Activated CD4-positive, alpha-beta memory T cell treated with anti-CD3 and anti-CD28 coated beads, Interleukin-2, amount 10 ng/mL, durations not matched to agents 7 days and 5 days (primary cell): ENCODE results near the gene COL4A1. TPM values are rescaled to one million over a fixed set of nuclear protein-coding genes. Genes with fewer than 3 reads are reported as not detected.

Source experiments
- CTCF ChIA-PET: fragments of 350-600 bp; sonication (Branson Sonifier 250); formaldehyde crosslinking; loops from one replicate; lab custom pipeline; 2021; ENCODE audit warnings: antibody characterized with exemption, inconsistent platforms; lab: Charles Lee
- POLR2A ChIA-PET: fragments of 350-600 bp; sonication (Branson Sonifier 250); formaldehyde crosslinking; loops from one replicate; lab custom pipeline; 2021; ENCODE audit warnings: antibody characterized with exemption; lab: Charles Lee
- DNase-seq: peaks from one replicate; pipeline ENCODE4 v3.0.0-alpha.2; 2020
- H3K27ac Mint-ChIP-seq: one replicate; pipeline ENCODE4 v1.8.0; 2021; ENCODE audit warnings: mild to moderate bottlenecking, mixed read lengths
- H3K27me3 Mint-ChIP-seq: one replicate; pipeline ENCODE4 v1.8.0; 2021; ENCODE audit warnings: mixed read lengths
- H3K36me3 Mint-ChIP-seq: one replicate; pipeline ENCODE4 v1.8.0; 2021; ENCODE audit warnings: low read depth, mixed read lengths
- H3K4me1 Mint-ChIP-seq: one replicate; pipeline ENCODE4 v1.8.0; 2021; ENCODE audit warnings: mixed read lengths
- H3K4me3 Mint-ChIP-seq: one replicate; pipeline ENCODE4 v1.8.0; 2021; ENCODE audit warnings: mild to moderate bottlenecking, mixed read lengths
- H3K9me3 Mint-ChIP-seq: one replicate; pipeline ENCODE4 v1.8.0; 2021; ENCODE audit warnings: mixed read lengths
- total RNA-seq, 2 experiments: library from RNA; stranded (reverse); gene quantifications; one replicate each; pipeline ENCODE4 v1.2.3, GENCODE V29; 2021

COL4A1 gene
- total RNA-seq, 2 experiments from 2014 or later: not detected

DNA sequence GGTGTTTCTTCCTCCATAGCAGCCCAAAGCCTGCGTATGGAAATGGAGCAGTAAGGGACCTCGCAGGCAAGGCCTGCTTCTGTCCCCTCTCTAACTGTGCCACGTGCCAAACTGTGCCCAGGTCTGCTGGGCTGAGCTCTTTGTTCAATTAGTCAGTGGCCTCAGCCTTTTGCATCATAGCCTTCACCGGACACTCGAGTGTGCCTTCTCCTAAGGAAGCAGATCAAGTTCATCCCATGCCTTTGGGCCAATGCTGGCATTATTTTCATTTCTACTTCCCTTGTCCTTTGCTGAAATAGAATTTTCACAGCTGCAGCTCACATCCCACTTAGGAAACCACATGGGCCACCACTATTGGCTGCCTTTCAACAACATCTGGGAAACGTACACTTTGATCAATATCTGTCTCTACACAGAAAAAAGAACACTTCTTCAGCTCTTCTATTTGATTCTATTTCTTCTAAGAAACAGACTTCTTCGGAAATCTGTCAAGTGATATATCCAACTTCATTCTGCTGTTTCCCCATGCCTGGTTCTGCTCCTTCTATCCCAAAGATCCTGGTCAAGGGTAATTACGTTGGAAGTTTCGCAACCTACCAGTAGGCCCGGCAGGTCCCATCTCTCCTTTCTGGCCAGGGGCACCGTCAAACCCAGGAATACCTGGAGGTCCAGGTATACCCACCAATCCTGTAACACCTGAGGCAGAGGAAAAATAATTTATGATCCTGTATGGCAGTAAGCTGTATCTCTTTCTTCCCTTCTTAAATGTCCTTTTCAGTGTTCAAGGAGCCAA lies 143.9 kb downstream of the COL4A1 start:
- no peaks in the 10 kb centered on the region for H3K4me1 Mint-ChIP-seq
- ChIA-PET POLR2A (no interaction called here), CTCF (no interaction called here)
- no peaks in the 10 kb centered on the region for H3K27me3 Mint-ChIP-seq
- no peak overlapping the region for H3K4me3 Mint-ChIP-seq
- no peaks in the 10 kb centered on the region for H3K9me3 Mint-ChIP-seq
- no peak for DNase-seq
- H3K27ac Mint-ChIP-seq: no peak overlapping the region
- no peaks in the 10 kb centered on the region for H3K36me3 Mint-ChIP-seq

DNA sequence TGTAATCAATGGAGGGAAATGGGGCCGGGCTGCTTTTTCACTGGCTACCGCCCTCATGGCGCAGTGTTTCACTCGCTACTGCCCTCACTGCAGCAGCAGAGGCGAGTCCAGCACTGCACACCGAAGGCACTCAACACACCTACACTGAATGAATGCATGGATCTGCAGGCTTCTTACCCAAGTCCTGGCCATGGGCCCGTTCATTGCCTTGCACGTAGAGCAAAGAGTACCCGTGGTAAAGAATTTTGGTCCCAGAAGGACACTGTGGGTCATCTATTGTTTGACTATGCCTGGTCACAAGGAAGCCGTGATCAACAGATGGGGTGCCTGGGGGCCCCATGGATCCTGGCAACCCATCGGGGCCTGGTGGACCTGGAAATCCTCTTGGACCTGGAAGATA lies 144.9 kb downstream of the COL4A1 start:
- no peak overlapping the region for H3K27ac Mint-ChIP-seq
- no peaks in the 10 kb centered on the region for H3K9me3 Mint-ChIP-seq
- no peak for DNase-seq
- H3K4me3 Mint-ChIP-seq: no peak overlapping the region
- POLR2A ChIA-PET: no interaction called here
- no peaks in the 10 kb centered on the region for H3K4me1 Mint-ChIP-seq
- CTCF ChIA-PET: no interaction called here
- H3K36me3 Mint-ChIP-seq: no peaks in the 10 kb centered on the region
- no peaks in the 10 kb centered on the region for H3K27me3 Mint-ChIP-seq

DNA sequence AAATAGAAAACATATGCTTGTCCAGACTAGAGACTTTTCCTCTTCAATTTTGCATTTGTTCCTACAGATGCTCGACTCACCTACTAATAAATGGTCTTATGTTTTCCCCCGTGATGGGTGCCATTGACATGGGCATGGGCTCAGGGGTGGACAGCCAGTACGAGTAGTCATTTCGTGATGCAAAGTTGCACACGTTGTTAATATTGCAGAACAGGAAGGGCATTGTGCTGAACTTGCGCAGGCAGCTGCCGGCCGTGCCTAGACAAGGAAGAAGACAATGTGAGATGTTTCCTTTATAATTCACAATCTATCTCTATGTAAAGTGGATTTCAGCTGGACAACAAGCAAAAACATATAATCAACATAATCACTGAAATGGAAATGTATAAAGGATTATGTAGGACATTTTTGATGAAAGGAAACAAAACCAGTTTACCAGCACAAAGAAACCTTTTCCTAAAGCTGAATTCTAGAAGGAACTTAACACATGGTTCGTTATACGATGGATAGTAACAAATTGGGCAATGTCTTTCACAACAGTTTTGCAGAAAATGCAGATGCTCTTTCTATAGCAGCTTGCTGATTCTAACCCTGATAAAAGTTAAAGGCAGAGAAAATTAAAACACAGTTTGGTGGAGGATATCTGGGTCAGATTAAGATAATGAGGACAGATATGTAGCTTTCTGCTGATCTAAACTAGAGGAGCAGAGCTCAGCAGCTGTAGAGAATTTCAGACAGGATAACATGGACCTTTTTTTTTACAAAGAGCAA lies 145.7 kb downstream of the COL4A1 start:
- Mint-ChIP-seq H3K4me1 (no peaks in the 10 kb centered on the region), H3K4me3 (no peak overlapping the region), H3K27ac (no peak overlapping the region), H3K9me3 (no peaks in the 10 kb centered on the region), H3K27me3 (no peaks in the 10 kb centered on the region), H3K36me3 (no peaks in the 10 kb centered on the region)
- CTCF ChIA-PET: no interaction called here
- no peak for DNase-seq
- POLR2A ChIA-PET: no interaction called here

DNA sequence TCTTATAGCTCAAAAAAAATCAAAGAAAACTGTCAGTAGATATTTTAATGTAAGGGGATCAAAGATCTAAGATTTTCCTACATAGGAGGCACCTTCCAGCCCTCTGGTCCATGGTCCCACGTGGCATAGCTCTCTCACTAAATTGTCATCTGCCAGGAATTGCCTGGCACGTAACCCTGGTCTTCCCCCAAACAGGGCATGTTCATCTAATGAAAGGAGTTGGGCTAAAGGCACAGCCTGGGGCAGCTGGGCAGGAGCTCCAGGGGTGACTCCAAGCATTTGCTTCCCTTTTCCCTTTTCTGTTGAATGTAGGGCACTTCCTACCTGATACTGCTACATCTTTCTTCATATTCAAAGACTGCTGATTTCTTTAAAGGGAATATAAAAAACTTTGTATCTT lies 148.7 kb downstream of the COL4A1 start:
- H3K4me3 Mint-ChIP-seq: no peak overlapping the region
- POLR2A ChIA-PET: no interaction called here
- no peaks in the 10 kb centered on the region for H3K27me3 Mint-ChIP-seq
- CTCF ChIA-PET: interaction anchor here (0.7 to 0.8 kb wide), 2 partner anchors 43 to 62 kb away, joined by 3 read pairs; no protein-coding TSS in a partner anchor
- H3K4me1 Mint-ChIP-seq: no peaks in the 10 kb centered on the region
- no peaks in the 10 kb centered on the region for H3K9me3 Mint-ChIP-seq
- H3K27ac Mint-ChIP-seq: no peak overlapping the region
- H3K36me3 Mint-ChIP-seq: no peaks in the 10 kb centered on the region
- no peak for DNase-seq

DNA sequence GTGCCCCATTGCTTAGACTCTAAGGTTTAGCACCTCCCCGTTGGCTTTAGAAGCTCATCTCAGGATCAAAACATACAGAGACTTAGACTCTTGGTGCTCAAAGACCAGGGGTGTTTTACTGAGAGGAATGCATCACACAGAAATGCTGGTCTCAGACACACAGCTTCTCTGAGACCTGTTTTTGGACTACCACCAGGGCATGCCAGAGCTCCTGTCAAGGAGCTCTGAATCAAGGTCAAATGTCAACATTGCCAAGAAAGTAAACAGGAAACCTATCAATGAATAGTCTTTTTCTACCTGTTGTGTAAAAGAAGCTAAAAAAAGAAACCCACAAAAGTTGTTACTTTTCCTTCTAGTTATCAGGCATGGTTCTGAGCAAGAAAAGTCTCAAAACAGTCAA lies 149.2 kb downstream of the COL4A1 start:
- no peaks in the 10 kb centered on the region for H3K9me3 Mint-ChIP-seq
- no peak for DNase-seq
- no peak overlapping the region for H3K4me3 Mint-ChIP-seq
- H3K27me3 Mint-ChIP-seq: no peaks in the 10 kb centered on the region
- ChIA-PET POLR2A (no interaction called here), CTCF (interaction anchor here (0.8 kb wide), 1 partner anchor 42 kb away, joined by 3 read pairs; no protein-coding TSS in a partner anchor)
- no peaks in the 10 kb centered on the region for H3K4me1 Mint-ChIP-seq
- no peaks in the 10 kb centered on the region for H3K36me3 Mint-ChIP-seq
- H3K27ac Mint-ChIP-seq: no peak overlapping the region

DNA sequence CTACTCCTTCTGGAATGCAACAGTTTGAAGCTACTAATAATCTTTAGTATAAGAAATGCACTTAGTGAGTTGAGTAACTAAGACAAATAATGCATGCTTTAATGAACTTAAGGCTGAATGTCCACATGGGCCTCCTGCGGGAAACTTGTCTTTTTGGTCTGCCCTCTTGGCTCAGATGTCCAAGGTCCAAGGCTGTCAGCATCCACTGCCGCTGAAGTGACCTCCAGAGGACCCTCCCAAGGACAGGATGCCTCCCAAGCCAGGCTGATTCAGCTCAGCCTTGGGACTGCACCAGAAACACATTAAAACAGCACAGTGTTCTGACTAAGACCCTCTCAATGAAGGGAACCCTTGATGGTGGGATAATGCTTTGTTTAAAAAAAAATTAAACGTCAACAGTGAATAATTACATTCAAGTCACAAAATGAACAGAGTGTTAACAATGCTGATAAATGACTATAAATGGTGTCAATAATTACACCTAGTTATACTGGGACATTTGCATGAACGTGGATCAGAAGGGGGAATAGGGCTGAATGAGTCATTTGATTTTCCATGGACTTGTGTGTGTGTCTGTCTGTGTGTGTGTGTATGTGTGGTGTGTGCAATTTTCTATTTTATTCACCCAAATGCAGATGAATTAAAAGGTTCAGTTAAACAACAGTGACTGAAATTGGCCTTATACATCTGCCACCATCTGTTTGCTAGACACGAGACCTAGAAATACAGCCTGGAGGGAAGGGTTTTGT lies 150.5 kb downstream of the COL4A1 start:
- Mint-ChIP-seq H3K4me1 (no peaks in the 10 kb centered on the region), H3K4me3 (no peak overlapping the region), H3K27ac (no peak overlapping the region), H3K9me3 (no peaks in the 10 kb centered on the region), H3K27me3 (no peaks in the 10 kb centered on the region), H3K36me3 (no peaks in the 10 kb centered on the region)
- ChIA-PET CTCF (no interaction called here), POLR2A (no interaction called here)
- DNase-seq: no peak

DNA sequence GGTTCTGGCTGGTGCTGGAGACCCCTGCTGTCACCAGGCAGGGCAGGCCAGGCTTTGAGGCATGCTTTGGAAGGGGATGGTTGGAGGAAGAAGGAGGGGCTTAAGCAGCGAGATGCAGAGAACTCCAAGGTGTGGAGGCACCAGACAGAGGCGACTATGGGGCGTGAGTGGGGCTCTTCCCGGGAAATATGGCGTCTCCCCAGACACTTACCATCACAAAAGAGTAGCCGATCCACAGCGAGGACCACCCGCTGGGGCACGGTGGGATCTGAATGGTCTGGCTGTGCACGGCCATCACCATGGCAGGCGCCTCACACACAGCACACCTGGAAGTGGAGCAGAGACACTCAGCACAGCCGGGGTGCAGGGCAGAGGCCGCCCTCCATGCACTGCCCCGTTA lies 151.9 kb downstream of the COL4A1 start:
- H3K4me3 Mint-ChIP-seq: no peak overlapping the region
- H3K9me3 Mint-ChIP-seq: no peaks in the 10 kb centered on the region
- no peaks in the 10 kb centered on the region for H3K4me1 Mint-ChIP-seq
- H3K27ac Mint-ChIP-seq: no peak overlapping the region
- no peak for DNase-seq
- ChIA-PET CTCF (no interaction called here), POLR2A (no interaction called here)
- H3K27me3 Mint-ChIP-seq: no peaks in the 10 kb centered on the region
- no peaks in the 10 kb centered on the region for H3K36me3 Mint-ChIP-seq

DNA sequence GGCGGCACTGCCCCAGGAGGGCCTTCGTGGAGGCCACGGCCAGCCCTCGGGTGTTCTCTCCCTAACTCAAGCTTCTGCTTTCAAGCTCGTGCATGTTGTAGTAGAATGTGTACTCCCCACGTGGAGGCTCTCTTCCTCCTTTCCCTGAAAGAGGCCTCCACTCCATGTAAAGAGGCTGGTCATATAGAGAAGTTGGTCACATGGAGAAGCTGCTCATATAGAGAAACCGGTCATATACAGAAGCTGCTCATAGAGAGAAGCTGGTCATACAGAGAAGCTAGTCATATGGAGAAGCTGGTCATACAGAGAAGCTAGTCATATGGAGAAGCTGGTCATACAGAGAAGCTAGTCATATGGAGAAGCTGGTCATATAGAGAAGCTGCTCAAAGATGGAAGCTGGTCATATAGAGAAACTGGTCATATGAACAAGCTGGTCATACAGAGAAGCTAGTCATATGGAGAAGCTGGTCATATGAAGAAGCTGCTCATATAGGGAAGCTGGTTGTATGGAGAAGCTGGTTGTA lies 152.5 kb downstream of the COL4A1 start:
- H3K27ac Mint-ChIP-seq: no peak overlapping the region
- DNase-seq: no peak
- H3K9me3 Mint-ChIP-seq: no peaks in the 10 kb centered on the region
- H3K36me3 Mint-ChIP-seq: no peaks in the 10 kb centered on the region
- H3K27me3 Mint-ChIP-seq: no peaks in the 10 kb centered on the region
- no peaks in the 10 kb centered on the region for H3K4me1 Mint-ChIP-seq
- POLR2A ChIA-PET: no interaction called here
- CTCF ChIA-PET: no interaction called here
- no peak overlapping the region for H3K4me3 Mint-ChIP-seq

DNA sequence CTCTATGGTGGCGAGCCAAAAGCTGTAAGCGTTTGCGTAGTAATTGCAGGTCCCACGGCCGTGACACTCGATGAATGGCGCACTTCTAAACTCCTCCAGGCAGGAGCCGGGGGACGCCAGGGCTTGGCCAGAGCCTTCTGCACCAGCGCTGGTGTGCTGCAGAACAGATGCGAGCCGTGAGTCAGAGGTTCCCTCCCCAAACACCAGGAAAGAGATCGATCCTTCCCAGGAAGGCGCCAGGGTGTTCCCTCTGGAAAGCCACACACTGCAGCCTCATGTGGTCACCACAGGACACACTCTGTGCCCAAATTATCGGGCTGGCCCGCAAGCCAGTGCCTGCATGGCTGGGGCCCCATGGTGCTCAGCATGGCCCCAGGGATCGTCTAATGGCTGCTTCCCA lies 154.6 kb downstream of the COL4A1 start:
- Mint-ChIP-seq H3K4me3 (no peak overlapping the region), H3K9me3 (no peaks in the 10 kb centered on the region), H3K27me3 (no peaks in the 10 kb centered on the region), H3K27ac (no peak overlapping the region), H3K4me1 (no peaks in the 10 kb centered on the region), H3K36me3 (no peaks in the 10 kb centered on the region)
- ChIA-PET CTCF (no interaction called here), POLR2A (no interaction called here)
- no peak for DNase-seq

DNA sequence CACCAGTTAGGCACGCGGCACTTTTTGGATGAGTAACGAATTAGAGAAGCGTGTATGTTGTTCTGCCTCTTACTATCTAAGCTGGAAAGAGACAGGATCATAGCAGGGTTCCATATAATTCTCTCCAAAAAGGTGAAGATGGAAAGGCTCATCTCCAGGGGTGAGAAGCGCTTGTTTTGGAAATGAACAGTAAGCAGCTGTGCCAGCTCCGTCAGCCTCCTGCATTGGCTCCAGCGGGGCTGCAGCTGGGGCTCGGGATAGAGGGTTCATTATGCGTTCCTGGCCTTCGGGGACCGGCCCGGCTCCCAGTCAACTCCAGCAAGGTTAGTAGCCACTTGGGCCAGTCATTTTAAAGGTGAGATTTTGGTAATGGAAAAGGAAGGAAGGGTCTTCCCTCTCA lies 155.5 kb downstream of the COL4A1 start:
- Mint-ChIP-seq H3K9me3 (no peaks in the 10 kb centered on the region), H3K36me3 (no peaks in the 10 kb centered on the region), H3K27me3 (no peaks in the 10 kb centered on the region), H3K4me1 (no peaks in the 10 kb centered on the region), H3K4me3 (no peak overlapping the region), H3K27ac (no peak overlapping the region)
- DNase-seq: no peak
- CTCF ChIA-PET: no interaction called here
- POLR2A ChIA-PET: no interaction called here

DNA sequence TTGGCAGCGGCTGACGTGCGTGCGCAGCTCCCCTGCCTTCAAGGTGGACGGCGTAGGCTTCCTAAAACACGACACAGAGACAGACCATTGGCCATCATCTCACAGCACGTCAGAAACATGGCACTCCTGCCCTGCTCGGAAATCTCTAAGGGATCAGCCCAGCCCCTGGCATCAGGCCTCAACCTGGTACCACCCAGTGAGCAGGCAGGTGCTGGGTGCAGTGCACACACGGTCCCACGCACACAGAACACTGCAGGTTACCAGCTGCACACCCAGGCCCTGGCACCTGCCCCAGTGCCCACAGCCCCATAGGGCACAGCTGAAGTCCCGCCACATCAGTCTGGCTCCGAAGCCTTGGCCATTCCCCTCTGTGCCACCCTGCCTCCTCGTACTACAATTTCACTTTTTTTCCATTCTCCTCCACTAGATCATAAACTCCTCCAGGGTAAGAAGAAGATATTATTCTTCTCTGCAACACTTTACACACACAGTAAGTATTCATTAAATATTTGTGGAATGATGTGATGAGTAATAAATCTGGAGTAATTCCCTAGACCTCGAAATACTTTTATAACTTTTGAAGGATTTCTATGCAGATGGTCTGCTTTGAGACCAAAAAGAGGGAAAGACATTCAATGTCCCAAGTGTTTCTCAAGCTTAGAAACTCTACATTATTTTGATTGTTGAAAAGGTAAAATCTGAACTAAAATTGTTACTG lies 156.4 kb downstream of the COL4A1 start:
- Mint-ChIP-seq H3K36me3 (no peaks in the 10 kb centered on the region), H3K4me1 (no peaks in the 10 kb centered on the region), H3K27ac (no peak overlapping the region), H3K27me3 (no peaks in the 10 kb centered on the region), H3K9me3 (no peaks in the 10 kb centered on the region), H3K4me3 (no peak overlapping the region)
- CTCF ChIA-PET: no interaction called here
- DNase-seq: no peak
- POLR2A ChIA-PET: no interaction called here

DNA sequence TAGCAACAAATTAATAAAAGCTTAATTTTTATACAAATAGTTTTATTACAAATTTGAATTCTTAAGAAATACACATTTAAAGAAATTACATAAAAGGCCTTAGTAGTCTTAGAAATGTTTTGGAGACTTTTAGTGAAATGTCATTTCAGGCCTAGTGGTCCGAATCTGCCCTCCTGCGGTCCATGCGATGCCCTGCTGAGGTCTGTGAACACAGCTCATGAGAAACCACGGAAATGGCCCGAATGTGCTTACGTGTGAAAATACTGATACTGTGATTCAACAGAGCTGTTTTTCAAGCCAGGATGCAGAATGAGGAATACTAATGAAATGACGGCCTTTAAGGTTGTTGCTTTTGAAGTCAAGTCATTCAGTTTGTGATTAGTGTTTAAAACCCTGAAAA lies 157.9 kb downstream of the COL4A1 start:
- Mint-ChIP-seq H3K9me3 (no peaks in the 10 kb centered on the region), H3K4me3 (no peak overlapping the region), H3K27me3 (peaks cover 2% of the 10 kb centered on the region), H3K4me1 (no peaks in the 10 kb centered on the region), H3K36me3 (no peaks in the 10 kb centered on the region), H3K27ac (no peak overlapping the region)
- CTCF ChIA-PET: no interaction called here
- no peak for DNase-seq
- POLR2A ChIA-PET: no interaction called here
